Esophagus muscularis mucosa (tissue), 3 donors: Measurements from ENCODE around the gene XRN2.

ENCODE experiments used
- CTCF ChIP-seq, 3 experiments: fragments of 200-600 bp in 2 of 3; fragments of 450-650 bp in 1 of 3; sonication (generic) in 2 of 3; IDR thresholded peaks; one replicate each; pipeline ENCODE4 v1.5.1; 2017 to 2019; ENCODE audit warnings: antibody characterized with exemption in 3 of 3, mild to moderate bottlenecking in 2 of 3, moderate library complexity in 1 of 3
- POLR2A ChIP-seq: fragments of 450-650 bp; IDR thresholded peaks from one replicate; pipeline ENCODE4 v1.6.1; 2017; ENCODE audit warnings: antibody characterized with exemption, moderate library complexity, mild to moderate bottlenecking, low read depth
- POLR2AphosphoS5 ChIP-seq, 2 donors: sonication (generic); formaldehyde crosslinking; IDR thresholded peaks; one replicate each; pipeline ENCODE4 v1.6.1; 2017; ENCODE audit warnings: antibody characterized with exemption in 2 of 2

GRCh38 chr20:21395051-21395665, 92.0 kb downstream of the XRN2 start:
- TF ChIP-seq POLR2A (no peak), CTCF (IDR thresholded peaks at IDR 0.05) (no peak), POLR2AphosphoS5 (IDR thresholded peaks at IDR 0.05) (no peak)
